NCI-H460 (cell line): ENCODE data around the gene RGS19. TPM values are rescaled to one million over a fixed set of nuclear protein-coding genes. Genes with fewer than 3 reads are reported as not detected.

ENCODE experiments used
- DNase-seq: peaks from one replicate; pipeline ENCODE4 v3.0.0-alpha.2; 2016; ENCODE audit warnings: low read depth; ENCODE audit errors: extremely low read depth
- small RNA-seq, 2 experiments: library from RNA; depleted of rRNA; stranded (forward); fragments of <200 nt; gene quantifications; one replicate each; pipeline ENCODE3, GENCODE V24; 2014
- total RNA-seq: library from RNA; depleted of rRNA; stranded (reverse); fragments of >200 nt; shearing (Covaris generic); gene quantifications from 2 replicates; pipeline ENCODE4 v1.2.3, GENCODE V29; 2014; rRNA removed

The RGS19 gene
- total RNA-seq, 1 experiment from 2014 or later: 12.6 TPM

- DNase-seq: no peak
Measured at GRCh38 chr20:64023361-64024140, 55.8 kb downstream of the RGS19 start.

Small RNA genes within 50 kb of the gene (small RNA-seq; reads per million reads assigned to genes)
- gene AL355803.1: 0 reads per million in 2 experiments
- gene MIR6813: 0 reads per million in 2 experiments

Other genes with a start within 250 kb of the RGS19 start
- gene ZBTB46, start 248.3 kb downstream of the RGS19 start, total RNA-seq: 0.20 and 0.30 TPM in 2 replicates
- gene ABHD16B, start 218.0 kb downstream of the RGS19 start, total RNA-seq: not detected in 2 replicates
- 97.6 and 103 TPM in 2 replicates for gene TPD52L2, start 214.2 kb downstream of the RGS19 start, total RNA-seq
- gene DNAJC5, start 184.4 kb downstream of the RGS19 start, total RNA-seq: 30.7 and 31.9 TPM in 2 replicates
- gene UCKL1, start 123.1 kb downstream of the RGS19 start, total RNA-seq: 17.9 and 18.5 TPM in 2 replicates
- gene ZNF512B, start 109.6 kb downstream of the RGS19 start, total RNA-seq: 6.6 and 6.9 TPM in 2 replicates
- 2.6 and 3.6 TPM in 2 replicates for gene SAMD10, start 99.9 kb downstream of the RGS19 start, total RNA-seq
- gene PRPF6, start 98.4 kb downstream of the RGS19 start, total RNA-seq: 45.1 and 47.9 TPM in 2 replicates
- 0.75 and 0.87 TPM in 2 replicates for gene C20orf204, start 43.3 kb downstream of the RGS19 start, total RNA-seq
- 0.77 and 1.7 TPM in 2 replicates for gene SOX18, start 29.9 kb downstream of the RGS19 start, total RNA-seq
- 25.2 and 31.0 TPM in 2 replicates for gene TCEA2, start 16.3 kb downstream of the RGS19 start, total RNA-seq
- gene OPRL1, start 564 bp upstream of the RGS19 start, total RNA-seq: 0.17 and 0.32 TPM in 2 replicates
- not detected in 2 replicates for gene LKAAEAR1, start 4.9 kb upstream of the RGS19 start, total RNA-seq
- gene NPBWR2, start 28.0 kb upstream of the RGS19 start, total RNA-seq: not detected in 2 replicates
- gene MYT1, start 84.9 kb upstream of the RGS19 start, total RNA-seq: not detected in 2 replicates
- 37.8 and 45.1 TPM in 2 replicates for gene PCMTD2, start 176.2 kb upstream of the RGS19 start, total RNA-seq